WTC11 (cell line): ENCODE measurements around the gene SLC9B1.

Experiments
- CREB1 ChIP-seq: sonication (generic); formaldehyde crosslinking; IDR thresholded peaks from 2 replicates; pipeline ENCODE4 v1.8.0; 2023; ENCODE audit warnings: mild to moderate bottlenecking, missing genetic modification reagents
- GRHL2 ChIP-seq: fragments of 250-450 bp; sonication (Bioruptor Pico); IDR thresholded peaks from 2 replicates; pipeline ENCODE4 v1.8.0; 2022; ENCODE audit warnings: mild to moderate bottlenecking, moderate library complexity; ENCODE audit not compliant: insufficient replicate concordance, severe bottlenecking
- GTF2I ChIP-seq: fragments of 250-450 bp; sonication (Bioruptor Pico); conservative IDR thresholded peaks from 2 replicates; pipeline ENCODE4 v1.4.0; 2021; ENCODE audit warnings: mild to moderate bottlenecking
- JUN ChIP-seq: sonication (generic); formaldehyde crosslinking; IDR thresholded peaks from 2 replicates; pipeline ENCODE4 v1.8.0; 2023; ENCODE audit warnings: mild to moderate bottlenecking, missing genetic modification reagents
- SP1 ChIP-seq: sonication (generic); formaldehyde crosslinking; conservative IDR thresholded peaks from 2 replicates; pipeline ENCODE4 v1.8.1; 2022; ENCODE audit warnings: missing genetic modification reagents
- TP53 ChIP-seq: sonication (generic); formaldehyde crosslinking; IDR thresholded peaks from 2 replicates; pipeline ENCODE4 v1.8.1; 2023; ENCODE audit warnings: mild to moderate bottlenecking, missing genetic modification reagents
- TF ChIP-seq, protein P1 (sequence below): fragments of 200-600 bp; IDR thresholded peaks from 2 replicates; pipeline ENCODE4 v1.8.0; 2022; ENCODE audit warnings: antibody characterized with exemption
- TF ChIP-seq, protein P2 (sequence below): sonication (generic); formaldehyde crosslinking; IDR thresholded peaks from 2 replicates; pipeline ENCODE4 v1.8.1; 2022; ENCODE audit warnings: mild to moderate bottlenecking, missing genetic modification reagents, moderate library complexity, borderline replicate concordance
- TF ChIP-seq, protein P3 (sequence below): sonication (generic); formaldehyde crosslinking; IDR thresholded peaks from 2 replicates; pipeline ENCODE4 v1.8.1; 2022; ENCODE audit warnings: mild to moderate bottlenecking, moderate library complexity, missing genetic modification reagents

DNA sequence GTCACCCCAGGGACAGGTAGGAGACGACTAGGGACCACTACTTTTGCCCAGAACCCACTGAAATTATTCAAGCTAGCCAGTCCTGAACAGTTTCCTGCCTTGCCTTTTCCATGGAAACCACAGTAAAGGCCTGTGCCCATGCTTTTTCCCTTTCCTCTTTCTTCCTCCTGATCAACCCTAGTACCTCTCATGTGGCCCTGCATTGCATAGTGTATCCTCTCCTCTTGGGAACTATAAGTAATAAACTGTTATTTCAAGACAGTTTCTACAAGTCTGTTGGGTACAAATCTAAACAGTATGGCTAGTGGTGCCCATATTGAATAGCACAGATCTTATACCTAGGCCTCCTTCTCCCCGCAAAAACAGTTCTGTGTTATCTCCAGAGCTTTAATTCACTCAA is 136.2 kb downstream of the SLC9B1 start:
- TF ChIP-seq, protein P1, sequence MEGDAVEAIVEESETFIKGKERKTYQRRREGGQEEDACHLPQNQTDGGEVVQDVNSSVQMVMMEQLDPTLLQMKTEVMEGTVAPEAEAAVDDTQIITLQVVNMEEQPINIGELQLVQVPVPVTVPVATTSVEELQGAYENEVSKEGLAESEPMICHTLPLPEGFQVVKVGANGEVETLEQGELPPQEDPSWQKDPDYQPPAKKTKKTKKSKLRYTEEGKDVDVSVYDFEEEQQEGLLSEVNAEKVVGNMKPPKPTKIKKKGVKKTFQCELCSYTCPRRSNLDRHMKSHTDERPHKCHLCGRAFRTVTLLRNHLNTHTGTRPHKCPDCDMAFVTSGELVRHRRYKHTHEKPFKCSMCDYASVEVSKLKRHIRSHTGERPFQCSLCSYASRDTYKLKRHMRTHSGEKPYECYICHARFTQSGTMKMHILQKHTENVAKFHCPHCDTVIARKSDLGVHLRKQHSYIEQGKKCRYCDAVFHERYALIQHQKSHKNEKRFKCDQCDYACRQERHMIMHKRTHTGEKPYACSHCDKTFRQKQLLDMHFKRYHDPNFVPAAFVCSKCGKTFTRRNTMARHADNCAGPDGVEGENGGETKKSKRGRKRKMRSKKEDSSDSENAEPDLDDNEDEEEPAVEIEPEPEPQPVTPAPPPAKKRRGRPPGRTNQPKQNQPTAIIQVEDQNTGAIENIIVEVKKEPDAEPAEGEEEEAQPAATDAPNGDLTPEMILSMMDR = no peak
- TF ChIP-seq JUN (CRISPR knock-in tag) (no peak), TP53 (CRISPR knock-in tag) (no peak), SP1 (no peak), GTF2I (no peak), GRHL2 (no peak), CREB1 (no peak)
- TF ChIP-seq, protein P2, sequence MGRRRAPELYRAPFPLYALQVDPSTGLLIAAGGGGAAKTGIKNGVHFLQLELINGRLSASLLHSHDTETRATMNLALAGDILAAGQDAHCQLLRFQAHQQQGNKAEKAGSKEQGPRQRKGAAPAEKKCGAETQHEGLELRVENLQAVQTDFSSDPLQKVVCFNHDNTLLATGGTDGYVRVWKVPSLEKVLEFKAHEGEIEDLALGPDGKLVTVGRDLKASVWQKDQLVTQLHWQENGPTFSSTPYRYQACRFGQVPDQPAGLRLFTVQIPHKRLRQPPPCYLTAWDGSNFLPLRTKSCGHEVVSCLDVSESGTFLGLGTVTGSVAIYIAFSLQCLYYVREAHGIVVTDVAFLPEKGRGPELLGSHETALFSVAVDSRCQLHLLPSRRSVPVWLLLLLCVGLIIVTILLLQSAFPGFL = no peak
- TF ChIP-seq, protein P3, sequence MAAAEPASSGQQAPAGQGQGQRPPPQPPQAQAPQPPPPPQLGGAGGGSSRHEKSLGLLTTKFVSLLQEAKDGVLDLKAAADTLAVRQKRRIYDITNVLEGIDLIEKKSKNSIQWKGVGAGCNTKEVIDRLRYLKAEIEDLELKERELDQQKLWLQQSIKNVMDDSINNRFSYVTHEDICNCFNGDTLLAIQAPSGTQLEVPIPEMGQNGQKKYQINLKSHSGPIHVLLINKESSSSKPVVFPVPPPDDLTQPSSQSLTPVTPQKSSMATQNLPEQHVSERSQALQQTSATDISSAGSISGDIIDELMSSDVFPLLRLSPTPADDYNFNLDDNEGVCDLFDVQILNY (CRISPR knock-in tag) = no peak
